Prostate gland (tissue), 2 donors: Measurements from ENCODE around the gene COA8.

ENCODE experiments used
- CTCF ChIP-seq, 4 experiments: fragments of 200-600 bp in 2 of 4; fragments of 450-650 bp in 2 of 4; sonication (generic) in 2 of 4; IDR thresholded peaks; 1 replicate in 3 of 4; 2 replicates in 1 of 4; pipeline ENCODE4 v1.5.1; 2016 to 2019; ENCODE audit warnings: antibody characterized with exemption in 4 of 4, mild to moderate bottlenecking in 2 of 4, moderate library complexity in 2 of 4
- POLR2A ChIP-seq: fragments of 450-650 bp; IDR thresholded peaks from one replicate; pipeline ENCODE4 v1.6.1; 2016; ENCODE audit warnings: antibody characterized with exemption, mild to moderate bottlenecking
- POLR2AphosphoS5 ChIP-seq: sonication (generic); formaldehyde crosslinking; IDR thresholded peaks from one replicate; pipeline ENCODE4 v1.6.1; 2017; ENCODE audit warnings: antibody characterized with exemption

- TF ChIP-seq POLR2AphosphoS5: no peak
- TF ChIP-seq POLR2A: no peak
- TF ChIP-seq CTCF (IDR thresholded peaks at IDR 0.05): no peak
Measured at GRCh38 chr14:103528146-103528586, 34.6 kb upstream of the COA8 start.
